GM21825 (cell line): Measurements from ENCODE around the gene KIAA1217.
A peak's percentile ranks its signal among the peaks of the same experiment; 100 is the strongest.

Source experiments
- ATAC-seq: cut with Tn5 transposase; IDR thresholded peaks from one replicate; pipeline ENCODE4 v1.9.1; 2021; ENCODE audit warnings: mild to moderate bottlenecking, moderate library complexity; ENCODE audit not compliant: unreplicated experiment

KIAA1217 gene

DNA sequence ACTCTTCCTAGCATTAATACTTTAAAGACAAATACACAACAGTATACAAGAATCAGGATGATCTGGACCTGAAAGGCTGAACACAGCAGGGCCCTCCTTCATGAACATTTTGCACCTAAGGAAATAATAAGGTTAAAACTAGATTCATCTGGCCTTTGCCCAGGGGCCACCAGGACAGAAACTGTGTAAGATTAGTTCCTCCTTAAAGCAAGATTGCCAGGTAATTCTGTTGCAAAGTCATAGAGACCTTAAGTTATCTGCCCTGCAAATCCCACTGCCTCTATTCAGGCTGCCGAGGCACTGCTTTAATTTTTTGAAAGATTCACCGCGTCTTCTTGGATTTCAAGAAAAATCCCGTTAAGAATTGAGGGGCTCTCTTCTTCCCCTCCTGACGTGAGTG lies 1.6 kb upstream of the KIAA1217 start:
- ATAC-seq = no peak

DNA sequence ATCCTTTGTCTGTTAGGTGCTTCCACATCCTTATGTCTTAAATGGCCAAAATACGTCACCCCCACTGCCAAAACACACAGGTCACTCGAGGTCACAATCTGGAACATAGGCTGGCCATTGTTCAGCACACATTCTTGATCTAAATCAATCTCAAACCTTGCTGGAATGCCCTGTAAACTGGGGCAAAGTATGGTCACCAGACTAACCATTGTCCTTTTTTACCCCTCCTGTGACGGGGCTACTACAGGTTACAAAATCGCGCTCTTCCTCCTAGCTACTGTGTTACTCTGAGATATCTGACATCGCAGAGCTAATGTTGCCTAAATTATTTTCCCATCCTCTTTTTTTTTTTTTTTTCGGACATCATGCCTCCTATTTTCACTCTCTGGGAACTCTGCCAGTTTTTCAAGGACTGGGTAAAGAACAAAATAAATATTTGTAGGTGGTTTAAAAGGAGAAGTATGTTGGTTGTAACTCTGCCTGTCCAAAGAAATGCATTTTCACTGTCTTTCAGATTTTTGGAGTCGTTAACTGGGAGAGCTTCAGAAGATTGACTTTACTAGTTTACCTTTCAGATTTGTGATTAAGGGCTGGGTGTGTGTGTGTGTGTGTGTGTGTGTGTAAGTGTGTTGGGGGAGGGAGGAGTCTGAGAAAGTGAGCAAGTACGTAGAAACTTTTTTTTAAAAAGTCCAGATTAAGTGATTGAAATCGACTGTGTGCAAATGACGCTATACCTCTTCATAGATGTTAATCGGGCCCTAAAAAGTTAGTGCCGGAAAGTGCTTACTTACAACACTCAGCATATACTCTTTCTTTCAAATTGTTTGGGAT lies 942 bp upstream of the KIAA1217 start:
- no peak for ATAC-seq

DNA sequence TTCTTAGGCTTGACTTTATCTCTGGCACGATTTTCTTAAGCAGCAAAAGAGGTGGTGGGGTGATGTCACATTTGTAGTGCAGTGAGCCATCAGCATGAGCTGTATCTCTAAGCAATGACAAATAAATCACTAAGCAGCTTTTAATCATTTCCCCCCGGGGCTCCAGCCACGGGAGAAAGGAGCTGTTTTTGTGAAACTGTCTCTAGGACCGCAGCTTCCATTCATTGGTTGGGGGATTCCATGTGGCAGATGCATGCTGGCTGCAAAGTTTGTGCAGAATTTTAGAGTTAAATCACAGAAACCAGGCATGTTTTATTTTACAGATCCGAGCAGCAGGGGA lies 464 bp downstream of the KIAA1217 start:
- ATAC-seq = peak; percentile 37

DNA sequence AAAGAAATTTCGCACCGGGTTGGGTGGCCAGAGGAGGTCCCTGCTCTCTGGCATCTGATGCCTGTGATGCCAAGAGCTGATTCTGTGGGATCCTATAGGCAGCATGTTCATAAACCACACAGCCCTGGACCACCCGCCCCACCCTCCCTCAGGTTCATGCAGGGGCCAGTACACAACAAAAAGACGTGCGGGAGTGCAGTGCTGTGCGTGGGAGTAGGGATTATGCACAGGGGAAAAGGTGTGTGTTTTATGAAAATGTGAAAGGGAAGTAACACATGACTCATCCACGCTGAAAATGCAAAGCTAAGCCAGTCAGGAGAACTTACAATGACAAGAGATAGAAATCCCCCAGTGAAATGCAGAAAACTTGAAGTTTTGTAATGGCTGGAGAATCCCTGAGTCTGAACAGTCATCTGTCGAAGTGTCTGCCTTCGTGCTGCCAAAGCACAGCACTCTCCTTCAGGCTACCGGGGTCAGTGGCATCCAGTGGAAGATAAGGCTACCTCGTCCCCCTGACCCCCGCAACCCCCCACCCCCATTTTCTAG lies 1.1 kb downstream of the KIAA1217 start:
- peak; percentile 61 for ATAC-seq

DNA sequence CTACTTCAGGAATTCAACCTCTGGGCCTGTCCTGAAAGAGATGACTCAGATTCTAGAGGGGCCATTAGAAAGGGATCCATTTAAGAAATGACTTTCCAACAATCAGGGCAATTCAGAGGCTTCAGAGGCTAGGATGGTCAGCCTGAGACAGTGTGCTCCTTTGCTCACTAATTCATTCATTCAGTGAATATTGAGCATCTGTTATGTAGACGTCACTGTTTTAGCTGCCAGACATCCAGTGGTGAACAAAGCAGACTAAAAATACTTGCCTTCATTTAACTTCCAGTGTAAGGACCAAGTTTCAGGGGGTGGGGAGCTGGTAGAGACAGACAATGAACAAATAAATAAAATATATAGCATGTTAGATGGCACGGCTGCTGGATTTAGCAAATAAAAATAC lies 1.6 kb downstream of the KIAA1217 start:
- no peak for ATAC-seq

DNA sequence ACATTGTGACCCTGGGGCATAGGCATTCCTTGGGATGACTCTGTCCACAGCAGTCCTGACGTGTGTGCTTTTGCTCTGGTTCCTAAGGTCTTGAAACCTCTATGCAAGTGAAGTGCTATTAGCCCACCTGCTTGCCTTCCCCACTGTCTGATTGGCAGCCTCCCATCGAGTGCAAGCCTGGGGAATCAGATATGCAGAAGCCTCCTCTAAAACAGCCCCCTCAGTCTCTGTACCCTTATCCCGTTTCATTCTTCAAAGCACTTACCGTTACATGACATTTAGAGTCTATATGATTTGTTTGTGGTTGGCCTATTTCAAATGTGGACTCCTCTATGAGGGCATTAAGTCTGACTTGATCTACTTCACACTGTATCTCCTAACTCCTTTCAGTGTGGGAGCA lies 4.3 kb downstream of the KIAA1217 start:
- ATAC-seq = no peak

DNA sequence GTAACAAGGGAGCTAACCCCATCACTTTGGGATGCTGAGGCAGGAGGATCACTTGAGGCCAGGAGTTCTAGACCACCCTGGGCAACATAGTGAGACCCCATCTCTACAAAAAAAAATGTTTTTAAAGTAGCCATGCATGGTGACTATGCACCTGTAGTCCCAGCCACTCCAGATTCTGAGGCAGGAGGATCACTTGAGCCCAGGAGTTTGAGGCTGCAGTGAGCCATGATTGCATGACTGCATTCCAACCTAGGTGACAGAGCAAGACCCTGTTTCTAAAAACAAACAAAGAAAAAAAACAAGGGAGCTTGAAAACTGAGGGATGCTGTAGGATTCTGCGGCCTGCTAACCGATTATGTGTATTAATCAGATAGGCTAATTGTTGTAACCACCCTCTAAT lies 4.9 kb downstream of the KIAA1217 start:
- no peak for ATAC-seq

DNA sequence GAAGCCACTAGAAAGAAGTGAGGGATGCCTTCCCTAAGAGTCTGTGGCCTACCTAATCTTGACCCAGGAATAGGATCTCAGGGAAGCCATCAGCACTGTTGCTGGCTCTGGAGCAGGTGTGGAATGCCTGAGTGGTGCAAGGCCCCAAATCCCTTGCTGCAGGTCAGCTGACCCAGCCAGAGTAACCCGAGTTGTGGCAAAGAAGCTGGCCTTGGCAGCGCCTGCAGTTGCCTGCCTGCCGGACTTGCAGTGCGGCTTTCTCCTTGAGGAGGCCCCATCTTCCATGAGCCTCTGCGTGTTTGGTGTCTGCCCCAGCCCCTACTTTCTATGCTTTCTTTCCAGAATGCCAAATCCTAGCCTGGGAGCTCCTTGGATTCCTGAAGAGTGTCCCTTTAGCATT lies 5.8 kb downstream of the KIAA1217 start:
- no peak for ATAC-seq

DNA sequence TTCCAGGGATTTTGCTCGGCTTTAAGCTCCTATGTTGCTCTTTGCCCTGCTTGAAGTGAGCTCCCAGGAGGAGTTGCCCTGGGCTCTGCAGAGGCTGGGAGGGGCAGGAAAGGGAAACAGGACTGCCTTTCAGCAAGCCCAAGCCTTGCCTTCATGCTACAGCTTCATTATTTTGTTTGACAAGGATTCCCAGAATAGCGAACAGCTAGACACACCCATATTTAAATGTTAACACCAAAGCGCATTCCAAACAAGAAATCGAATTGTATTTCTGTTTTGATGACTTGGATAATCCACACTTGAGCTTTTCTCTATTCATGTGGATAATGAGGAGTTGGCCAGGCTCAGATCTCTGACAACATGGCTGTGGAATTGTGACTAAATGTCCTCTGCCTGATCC lies 6.3 kb downstream of the KIAA1217 start:
- ATAC-seq = no peak

DNA sequence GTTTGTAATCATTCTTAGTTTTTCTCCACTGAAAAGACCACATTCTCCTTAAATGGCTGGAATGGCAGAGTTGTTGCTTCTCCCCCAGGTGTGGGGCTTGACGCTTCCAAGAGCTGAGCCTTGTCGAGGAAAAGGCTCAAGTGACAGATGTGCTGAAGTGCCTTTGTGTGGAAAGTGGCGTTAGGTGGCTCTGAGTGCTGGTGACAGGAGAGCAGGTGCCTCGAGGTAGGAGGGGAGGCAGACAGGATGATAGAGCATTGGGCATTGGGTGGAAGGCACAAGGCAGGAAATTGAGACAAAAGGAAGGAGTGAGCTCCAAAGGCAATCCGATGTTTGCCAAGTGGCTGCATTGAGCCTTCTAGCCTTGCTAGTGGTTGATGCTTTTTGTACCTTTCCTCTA lies 6.7 kb downstream of the KIAA1217 start:
- no peak for ATAC-seq

DNA sequence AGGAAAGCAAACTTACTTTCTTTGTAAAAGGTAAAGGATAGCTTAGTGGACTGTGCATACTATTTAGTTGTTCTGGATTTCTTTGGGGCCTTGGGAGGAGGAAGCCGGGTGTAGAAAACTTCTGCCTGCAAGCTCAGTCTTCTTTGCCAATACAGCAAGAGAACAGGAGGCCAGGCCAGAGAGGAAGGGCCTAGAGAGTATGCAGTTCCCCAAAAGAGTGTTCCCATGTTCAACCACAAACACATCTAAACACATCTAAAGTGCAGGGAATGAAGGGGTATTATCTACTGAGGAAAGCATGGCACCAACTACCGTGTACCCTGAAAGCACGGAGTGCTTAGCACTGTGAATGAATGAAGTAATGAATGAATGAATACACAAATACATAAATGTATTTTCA lies 11.0 kb downstream of the KIAA1217 start:
- ATAC-seq = no peak

DNA sequence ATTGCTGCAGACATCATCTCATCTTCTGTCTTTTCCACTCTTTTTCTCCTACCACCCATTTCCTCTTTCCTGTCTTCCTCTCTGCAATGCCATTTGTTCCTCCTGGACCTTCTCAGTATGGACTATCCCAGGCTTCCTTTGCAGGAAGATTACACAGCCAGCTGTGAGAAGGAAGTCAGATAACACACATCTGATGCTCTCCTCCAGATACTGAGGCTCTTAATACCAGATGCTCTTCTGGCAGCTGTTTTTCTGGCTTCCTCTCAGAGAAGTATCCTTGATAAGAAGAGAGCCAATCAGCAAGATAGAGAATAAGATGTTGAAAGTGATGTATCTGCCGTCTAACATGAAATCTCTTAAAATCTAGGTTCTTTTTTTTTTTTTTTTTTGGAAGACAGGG lies 14.4 kb downstream of the KIAA1217 start:
- ATAC-seq = no peak

DNA sequence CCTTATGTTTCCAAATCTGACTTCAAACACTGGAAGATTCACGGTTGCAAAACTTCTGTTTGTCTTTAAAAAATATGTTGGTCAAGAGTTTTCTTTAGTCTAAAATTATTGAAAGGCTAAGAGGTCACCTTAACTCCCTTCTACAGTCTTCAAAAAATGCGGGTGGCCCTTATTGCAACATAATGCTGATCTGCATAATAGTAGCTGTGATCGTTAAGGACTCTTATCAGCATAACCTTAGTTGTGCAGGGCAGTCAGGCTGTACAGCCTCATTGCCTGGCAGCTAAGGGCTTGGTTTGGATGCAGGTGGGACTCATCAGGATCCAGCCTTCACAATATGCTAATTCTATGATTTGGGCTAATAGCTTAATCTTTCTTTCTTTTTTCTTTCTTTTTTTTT lies 15.0 kb downstream of the KIAA1217 start:
- no peak for ATAC-seq

DNA sequence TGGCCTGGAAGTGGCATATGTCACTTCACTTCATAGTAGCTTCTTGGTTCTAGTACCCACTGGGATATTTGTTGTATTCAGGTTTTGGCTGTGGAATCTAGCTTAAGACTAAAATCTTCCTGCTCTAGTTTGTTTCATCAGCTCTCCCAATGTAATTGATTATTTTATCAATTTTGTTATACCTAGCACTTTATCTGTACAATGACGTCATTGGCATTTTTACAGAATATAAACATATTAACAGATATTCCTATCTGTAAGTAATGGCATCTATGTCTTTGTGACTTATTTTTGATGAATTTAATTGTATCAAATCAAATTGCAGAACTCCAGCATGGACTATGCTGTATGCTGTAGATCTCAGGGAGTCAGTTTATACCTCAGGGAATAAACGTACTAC lies 19.7 kb downstream of the KIAA1217 start:
- no peak for ATAC-seq

DNA sequence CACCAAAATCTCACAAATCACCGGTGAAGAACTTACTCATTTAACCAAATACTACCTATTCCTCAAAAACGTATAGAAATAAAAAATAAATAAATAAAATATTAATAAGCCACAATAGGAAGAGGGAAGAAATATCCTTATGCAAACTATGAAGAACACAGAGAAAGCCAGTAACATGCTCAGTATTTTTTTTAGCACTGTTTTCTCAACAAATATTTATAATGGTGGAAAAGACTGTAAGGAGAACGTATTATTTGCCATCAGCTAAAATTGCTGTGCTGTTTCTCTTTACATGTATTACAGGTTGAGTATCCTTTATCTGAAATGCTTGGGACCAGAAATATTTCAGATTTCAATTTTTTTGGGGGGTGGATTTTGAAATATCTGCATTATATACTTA lies 21.0 kb downstream of the KIAA1217 start:
- ATAC-seq = no peak

DNA sequence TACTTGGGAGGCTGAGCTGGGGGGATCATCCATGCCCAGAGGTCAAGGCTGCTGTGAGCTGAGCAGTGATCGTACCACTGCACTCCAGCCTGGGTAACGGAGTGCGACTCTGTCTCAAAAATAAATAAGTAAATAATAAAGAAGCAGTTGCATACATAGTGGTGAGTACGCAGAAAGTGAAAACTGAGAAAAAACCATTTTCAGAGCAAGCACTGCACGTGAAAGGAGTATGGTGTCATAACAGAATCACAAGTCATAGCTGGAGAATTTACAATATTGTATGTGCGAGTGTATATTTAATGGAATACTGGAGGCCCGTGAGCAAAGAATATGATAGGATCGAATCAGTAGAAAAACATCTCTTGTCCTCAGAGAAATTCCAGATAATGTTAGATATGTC lies 22.3 kb downstream of the KIAA1217 start:
- no peak for ATAC-seq

DNA sequence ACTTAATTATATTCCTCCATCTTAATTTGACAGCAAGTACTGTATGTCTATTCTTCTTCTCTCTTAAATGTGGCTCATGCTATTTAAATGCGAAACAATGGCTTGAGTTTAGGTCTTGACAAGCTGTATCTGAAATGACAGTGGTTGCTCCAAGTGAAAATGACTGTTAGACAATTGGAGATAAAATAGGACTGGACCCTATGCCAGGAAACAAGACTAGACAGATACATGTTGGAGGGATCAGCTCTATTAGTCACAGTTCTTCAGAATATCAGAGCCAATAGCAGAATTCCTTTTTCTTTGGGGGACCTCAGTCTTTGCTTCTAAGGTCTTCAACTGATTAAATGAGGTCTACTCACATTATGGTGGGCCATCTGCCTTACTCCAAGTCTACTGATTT lies 25.8 kb downstream of the KIAA1217 start:
- ATAC-seq = no peak

DNA sequence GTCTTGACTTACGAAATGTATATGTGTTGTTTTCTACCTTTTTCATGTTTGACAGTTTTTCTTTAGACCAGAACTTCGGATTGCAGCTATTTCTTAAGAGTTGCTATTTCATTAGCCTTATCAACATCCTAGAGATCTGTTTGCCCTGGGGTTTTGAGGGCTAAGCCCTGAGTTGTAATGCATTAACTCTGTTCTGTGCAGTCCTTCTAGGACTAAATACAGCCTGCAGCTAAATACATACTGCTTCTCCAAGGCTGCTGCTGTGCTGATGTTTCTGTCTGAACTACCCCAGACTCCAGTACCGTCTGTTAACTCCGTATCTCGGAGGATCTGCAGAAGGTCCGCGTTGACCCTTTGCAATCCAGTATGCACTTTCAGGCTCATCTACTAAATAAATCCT lies 26.5 kb downstream of the KIAA1217 start:
- ATAC-seq = no peak

DNA sequence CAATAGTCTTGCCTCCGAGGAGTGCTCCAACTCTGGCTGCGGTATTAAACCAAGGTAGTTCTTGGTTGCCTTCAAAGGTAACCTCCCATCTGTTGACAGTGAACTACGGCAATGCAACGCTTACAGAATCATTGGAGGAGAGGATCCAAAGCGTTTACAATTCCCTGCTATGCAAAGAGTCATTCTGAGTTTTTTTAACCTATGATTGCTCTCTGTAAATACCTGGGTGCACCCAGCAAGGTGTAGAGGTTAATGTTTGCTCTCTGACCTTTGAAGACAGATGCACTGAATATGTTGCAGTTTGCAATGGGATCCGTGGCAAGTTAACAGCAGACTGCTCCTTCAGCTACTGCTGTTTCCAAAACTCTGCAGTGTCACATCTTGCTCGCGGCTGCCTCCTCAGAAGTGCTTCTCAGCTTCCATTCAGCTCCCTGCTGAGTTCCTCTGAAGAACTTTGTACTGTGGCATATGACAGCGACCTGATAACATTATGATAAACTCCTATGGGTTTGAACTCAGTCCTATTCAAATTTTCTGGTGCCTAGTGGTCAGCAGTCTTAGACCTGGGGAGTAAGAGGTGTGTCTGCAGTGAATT lies 29.0 kb downstream of the KIAA1217 start:
- no peak for ATAC-seq

DNA sequence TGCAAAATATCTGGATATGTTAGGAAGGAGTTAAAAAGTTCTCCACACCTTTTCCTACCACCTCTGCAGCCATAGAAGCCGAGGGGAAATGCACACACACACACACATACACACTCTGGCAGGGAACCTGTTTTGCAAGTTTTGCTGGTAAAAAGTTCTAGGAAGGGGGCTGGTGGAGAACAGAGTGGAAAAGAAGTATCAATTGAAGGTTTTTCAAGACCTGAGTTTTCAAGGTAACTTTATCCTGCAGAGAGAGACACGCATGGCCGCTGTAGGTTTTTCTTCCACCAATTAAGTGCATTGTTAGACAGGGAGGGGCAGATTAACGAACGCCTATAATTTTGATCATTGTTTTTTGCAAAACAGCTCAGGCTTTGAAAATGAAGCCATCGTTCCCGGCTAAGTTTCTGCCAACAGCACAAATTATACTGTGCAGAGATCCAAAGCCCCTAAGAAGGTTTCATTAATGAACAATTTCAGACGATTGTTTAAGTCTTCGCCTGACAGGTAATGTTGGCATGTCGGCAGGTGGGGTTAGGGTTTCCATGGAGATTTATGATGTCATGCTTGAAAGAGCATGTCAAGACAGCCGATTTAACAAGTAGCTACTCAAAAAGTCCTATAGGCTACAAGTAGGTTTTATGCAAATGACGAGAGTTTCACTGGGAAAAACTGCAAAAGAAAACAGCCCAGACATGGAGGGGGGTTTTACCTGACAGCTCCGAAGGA lies 29.7 kb downstream of the KIAA1217 start:
- no peak for ATAC-seq

DNA sequence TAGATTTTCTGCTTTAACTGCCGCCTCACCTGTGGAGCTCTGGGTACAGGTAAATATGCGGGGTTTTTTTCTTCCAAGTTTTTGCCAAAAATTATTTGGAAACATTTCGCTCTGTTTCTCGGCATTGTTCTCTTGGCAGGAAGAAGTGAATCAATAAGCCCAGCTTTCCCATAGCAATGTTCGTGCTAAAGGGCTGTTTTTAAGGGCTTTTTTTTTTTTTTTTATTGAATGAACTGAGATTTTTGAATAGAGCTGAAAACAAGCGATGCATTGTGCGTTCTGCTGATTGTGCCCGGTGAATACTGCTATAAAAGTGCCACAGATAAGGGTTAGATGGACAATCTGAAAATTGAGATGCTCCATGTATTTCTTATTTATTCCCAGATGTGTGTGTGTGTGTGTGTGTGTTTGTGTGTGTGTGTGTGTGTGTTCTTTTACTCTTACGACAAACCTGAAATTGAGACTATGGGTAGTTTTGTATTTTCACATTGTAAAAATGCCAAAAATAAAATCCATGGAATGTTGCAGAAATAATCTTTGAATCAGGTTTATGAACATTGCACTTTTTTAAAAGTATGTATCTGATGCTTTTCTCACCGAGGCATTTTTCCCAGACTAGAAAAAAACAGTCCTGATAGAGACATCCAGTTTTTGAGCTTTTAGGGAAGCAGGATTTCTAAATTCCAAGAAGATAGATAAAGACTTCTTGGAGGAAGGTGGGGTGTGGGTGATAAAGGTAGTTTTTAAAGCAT lies 30.5 kb downstream of the KIAA1217 start:
- ATAC-seq = no peak
